Activated CD4-positive, alpha-beta T cell treated with anti-CD3 and anti-CD28 coated beads for 1 hour (primary cell): ENCODE data around the gene NIPBL.
"Not testable (repeated sequence)": the region's sequence is repeated elsewhere in the genome, so short reads cannot be mapped to it uniquely, and the experiment has no call there.

Source experiments
- DNase-seq: peaks from one replicate; pipeline ENCODE4 v3.0.0-alpha.2; 2020

The NIPBL gene

DNA sequence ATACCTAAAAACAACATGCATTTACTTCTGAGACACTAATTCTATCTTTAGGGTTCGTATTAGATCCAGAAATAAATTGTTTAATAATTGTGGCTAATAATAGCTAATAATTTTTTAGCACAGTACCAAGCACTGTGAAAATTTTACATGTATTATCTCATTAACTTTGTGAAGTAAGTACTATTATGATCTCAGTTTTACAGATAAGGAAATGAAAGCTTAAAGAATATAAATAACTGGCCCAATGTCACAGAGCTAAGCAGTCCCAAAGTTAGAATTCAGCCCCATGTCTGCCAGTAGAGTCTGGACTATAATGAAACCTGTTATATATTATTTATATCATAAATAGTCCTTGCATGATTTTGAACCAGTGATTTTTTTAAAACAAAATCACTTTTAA lies 163.3 kb downstream of the NIPBL start:
- no peak for DNase-seq

DNA sequence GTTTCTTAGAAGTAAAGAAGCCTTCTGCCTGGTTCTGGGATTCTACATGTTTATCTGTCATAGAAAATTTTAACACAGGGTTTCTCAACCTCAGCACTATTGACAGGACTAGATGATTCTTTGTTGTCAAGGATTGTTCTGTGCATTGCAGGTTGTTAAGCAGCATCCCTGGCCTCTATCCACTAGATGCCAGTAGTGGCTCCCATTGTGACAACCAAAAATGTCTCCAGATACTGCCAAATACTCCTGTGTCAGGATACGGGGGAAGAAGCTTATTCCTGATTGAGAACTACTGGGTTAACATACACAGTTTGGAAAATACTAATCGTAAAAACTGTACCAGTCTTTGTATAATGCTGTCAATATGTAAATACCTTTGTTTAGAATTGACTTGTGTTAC lies 167.1 kb downstream of the NIPBL start:
- DNase-seq: no peak

GRCh38 chr5:37044120-37044519 lies 167.6 kb downstream of the NIPBL start:
- DNase-seq: no peak

DNA sequence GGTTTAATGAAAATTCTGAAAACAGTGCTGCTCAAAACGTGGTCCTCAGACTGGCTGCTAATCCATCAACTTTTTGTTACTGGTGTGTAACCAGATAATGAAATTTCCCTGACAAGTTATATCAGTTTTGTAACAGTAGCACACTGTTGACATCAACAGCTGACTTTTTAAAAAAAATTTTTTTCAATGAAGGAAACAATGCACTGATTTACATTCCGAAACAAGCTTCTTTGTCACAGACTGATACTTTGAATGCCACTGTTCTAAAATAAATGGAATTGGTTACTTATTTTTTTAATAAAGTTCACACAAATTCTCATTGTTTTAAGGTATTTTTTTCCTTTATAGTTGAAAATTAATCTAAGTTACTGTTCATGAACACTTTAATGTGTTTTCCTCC lies 169.1 kb downstream of the NIPBL start:
- DNase-seq: no peak

DNA sequence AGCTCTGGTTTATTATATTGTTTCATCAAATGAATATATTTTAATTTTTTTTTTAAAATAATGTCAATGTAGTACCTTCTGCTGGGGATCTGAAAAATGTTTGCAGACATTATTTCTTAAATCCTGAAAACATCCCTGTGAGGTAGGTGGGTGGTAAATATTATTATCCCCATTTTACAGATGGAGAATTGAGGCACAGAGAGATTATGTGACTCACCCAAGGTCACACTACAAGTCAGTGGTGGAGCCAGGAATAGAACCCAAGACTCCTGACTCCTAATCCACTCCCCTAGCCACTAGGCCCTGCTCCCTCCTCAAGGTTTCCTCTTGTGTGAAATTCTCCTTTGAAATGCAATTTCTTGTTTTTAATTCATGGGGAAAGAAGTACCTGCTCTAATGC lies 171.4 kb downstream of the NIPBL start:
- no peak for DNase-seq

DNA sequence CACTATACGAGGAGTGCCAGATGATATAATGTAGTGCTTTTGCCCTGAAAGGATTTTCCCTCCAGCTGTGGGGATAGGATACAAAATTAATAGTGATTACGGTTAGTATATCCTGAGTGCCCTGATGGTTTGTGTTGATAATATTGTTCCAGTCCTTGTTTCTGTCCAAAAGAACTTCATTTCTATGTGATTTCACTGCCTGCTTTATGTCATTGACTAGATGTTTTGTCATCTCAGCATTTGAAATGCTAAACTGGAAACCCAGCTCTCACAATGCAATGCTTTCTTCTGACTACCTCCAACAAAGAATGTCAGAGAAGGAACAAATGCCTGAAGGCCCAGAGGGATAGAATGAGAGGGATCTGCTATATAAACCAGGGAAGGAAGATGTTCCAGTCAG lies 177.8 kb downstream of the NIPBL start:
- no peak for DNase-seq

DNA sequence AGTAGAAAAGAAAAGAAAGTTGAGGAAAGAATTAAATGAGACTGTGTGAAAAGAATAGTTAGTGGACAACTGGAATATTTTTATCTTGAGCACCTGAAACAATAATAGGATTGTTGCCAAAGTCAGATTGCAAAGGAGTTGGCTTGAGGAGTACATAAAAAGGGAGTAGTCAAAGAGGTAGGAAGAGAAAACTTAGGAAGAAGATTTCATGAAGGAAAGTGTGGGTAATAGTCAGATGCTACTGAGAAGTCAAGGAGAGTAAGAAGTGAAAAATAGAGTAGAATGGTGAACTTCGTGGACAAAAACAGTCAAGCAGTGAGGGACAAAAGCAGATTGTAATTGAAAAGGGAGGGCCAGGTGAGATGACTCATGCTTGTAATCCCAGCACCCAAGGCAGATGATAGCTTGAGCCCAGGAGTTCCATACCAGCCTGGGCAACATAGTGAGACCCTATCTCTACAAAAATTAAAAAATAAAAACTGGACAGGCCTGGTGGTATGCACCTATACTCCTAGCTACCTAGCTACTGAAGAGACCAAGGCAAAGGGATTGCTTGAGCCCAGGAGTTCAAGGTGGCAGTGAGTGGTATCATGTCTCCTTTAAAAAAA lies 178.9 kb downstream of the NIPBL start:
- DNase-seq: no peak

DNA sequence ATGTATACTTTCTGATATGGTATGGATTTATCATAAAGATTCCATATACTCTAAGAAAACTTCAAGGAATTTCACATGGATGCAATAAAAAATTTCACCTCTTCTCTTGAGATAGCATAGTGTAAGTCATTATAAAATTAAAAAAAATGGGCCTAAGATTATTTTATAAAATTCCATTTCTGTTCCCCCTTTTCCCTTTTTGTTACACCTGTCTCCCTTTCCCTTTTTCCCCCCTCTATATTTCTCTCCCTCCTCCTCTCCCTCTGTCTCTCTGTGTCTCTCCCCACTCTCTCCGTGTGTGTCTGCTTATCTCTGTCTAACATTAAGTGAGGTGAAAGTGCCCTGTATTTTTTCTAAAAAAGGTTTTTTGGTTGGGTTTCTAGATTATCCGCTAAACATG lies 180.2 kb downstream of the NIPBL start:
- DNase-seq: no peak

- no peak for DNase-seq
These were observed 183.5 kb downstream of the NIPBL start for GRCh38 chr5:37060030-37060429.

DNA sequence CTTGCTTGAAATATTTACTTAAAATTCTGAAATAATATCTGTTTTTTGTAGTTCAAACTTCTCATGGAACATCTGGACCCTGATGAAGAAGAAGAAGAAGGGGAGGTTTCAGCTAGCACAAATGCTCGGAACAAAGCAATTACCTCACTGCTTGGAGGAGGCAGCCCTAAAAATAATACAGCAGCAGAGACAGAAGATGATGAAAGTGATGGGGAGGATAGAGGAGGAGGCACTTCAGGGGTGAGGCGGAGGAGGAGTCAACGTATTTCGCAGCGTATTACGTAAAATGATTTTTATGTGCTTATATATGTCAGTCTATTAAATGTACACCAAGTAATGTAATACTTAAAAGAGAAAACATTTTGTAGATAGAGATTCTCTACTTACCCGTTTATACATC lies 187.2 kb downstream of the NIPBL start:
- DNase-seq: no peak

DNA sequence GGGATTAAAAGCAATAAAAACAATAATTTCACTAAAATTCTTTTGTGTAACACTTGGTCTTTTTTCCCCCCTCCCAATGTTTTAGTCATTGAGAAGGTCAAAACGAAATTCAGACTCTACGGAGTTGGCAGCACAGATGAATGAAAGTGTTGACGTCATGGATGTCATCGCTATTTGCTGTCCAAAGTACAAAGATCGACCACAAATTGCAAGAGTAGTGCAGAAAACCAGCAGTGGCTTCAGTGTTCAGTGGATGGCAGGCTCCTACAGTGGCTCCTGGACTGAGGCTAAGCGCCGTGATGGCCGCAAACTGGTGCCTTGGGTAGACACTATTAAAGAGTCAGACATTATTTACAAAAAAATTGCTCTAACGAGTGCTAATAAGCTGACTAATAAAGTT lies 187.9 kb downstream of the NIPBL start:
- DNase-seq: no peak

- no peak for DNase-seq
These were observed 194.9 kb downstream of the NIPBL start for GRCh38 chr5:37071487-37071886.

- DNase-seq: no peak
These were observed 195.5 kb downstream of the NIPBL start for GRCh38 chr5:37071901-37072581.

DNA sequence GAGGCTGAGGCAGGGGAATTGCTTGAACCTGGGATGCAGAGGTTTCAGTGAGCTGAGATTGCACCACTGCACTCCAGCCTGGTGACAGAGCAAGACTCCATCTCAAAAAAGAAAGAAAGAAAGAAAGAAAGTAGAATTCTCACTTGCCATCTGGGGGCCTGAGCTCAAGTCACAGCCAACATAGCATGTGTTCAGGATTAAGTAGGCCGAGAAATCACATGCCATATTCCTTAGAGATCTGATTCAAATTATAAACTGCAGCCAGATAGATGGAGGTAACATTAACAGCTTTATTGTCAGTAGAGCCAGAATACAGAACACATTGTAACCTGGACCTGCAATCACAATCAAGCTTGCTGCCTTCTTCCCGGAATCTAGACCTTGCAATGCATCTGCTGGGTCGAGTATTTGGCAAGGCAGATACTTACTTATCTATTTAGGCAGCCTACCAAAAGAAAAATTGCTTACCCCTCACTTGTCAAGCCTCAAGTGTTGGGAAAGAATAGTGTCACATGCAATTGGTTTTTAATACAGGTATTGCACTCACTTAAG lies 198.9 kb downstream of the NIPBL start:
- DNase-seq: no peak

- DNase-seq: no peak
These were observed 200.6 kb downstream of the NIPBL start for GRCh38 chr5:37077146-37077545.

DNA sequence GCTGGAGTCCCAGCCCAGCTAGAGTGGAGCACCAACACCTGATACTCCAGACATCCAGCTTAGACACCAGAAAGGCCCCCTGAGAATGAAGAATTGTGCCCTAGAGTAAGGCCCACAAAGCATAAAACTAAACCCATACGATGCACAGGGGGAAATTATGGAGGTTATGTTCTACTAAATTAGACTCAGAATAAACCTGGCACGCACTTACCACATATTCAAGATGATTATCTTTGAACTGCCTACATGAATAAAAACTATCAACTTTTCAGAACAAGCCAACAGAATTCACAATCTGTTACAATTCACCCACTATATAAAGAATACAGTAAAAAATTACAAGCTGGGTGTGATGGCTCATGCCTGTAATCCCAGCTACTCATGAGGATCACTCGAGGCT lies 204.1 kb downstream of the NIPBL start:
- DNase-seq: no peak

DNA sequence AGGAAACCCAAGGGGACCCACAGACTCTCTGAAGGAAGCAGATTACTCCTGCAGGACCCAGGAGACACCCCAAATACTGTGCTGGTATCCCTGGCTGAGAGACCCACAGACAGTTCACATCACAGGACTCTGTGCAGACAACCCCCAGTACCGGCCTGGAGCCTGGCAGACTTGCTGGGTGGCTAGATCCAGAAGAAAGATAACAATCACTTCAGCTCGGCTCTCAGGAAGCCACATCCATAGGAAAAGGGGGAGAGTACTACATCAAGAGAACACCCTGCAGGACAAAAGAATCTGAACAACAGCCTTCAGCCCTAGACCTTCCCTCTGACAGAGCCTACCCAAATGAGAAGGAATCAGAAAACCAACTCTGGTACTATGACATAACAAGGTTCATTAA lies 206.4 kb downstream of the NIPBL start:
- not testable (repeated sequence) for DNase-seq

- not testable (repeated sequence) for DNase-seq
These were observed 209.5 kb downstream of the NIPBL start for GRCh38 chr5:37086026-37086425.

- no peak for DNase-seq
These were observed 210.1 kb downstream of the NIPBL start for GRCh38 chr5:37086466-37087173.

DNA sequence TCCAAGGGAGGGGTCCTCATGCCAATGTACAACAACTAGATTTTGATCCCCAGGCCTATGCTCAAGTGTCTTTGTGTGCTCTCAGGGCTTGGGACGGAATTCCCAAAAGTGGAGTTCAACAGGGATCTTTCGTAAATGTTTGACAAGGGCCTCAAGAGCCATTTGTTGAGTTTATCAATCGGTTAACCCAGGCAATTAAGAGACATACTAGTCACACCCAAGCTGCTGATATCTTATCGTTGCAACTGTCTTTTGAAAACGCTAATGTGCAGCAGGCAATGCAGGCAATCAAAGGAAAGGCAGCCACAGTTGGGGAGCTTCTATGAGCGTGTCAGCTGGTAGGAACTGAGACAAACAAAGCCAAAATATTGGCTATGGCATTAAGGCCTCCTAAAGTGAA lies 211.4 kb downstream of the NIPBL start:
- no peak for DNase-seq

DNA sequence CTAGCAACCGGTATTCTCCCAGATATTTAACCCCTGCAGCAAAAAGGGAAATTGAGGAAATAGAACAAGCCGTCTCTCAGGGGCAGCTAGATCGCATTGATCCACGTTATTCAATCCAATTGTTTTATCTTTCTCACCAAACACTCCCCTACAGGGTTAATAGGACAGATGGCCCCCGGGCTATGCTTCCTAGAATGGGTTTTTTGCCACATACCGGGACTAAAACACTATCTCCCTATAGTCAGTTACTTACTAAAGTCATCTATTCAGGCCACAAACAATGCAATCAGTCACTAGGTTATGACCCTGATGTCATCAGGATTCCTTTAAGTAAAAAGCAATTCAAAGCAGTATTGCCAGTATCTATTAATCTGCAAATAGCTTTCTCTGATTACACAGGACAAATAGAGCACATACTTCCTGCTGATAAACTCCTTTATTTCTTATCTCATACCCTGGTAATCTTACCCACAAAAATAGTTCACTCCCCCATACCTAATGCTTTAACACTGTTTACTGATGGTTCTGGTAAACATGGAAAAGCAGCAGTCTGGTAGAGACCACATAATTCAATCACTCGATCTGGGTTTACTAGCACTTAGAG lies 213.7 kb downstream of the NIPBL start:
- DNase-seq: no peak

DNA sequence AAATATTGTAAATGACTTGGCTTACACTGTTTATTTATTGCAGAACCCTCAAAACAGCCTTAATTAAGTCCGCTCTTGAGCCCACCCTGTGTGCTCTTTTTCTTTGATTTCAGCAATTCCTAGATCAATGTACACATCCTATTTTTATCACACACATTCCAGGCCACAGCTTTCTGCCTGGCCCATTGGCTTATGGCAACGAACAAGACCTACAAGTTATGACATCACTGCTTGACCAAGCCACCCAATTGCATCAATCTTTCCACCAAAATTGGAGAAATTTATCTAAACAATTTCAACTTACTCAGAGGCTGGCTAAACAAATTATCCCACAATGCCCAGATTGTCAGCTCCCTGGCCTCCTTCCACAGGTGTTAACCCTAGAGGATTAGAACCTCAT lies 214.2 kb downstream of the NIPBL start:
- no peak for DNase-seq

DNA sequence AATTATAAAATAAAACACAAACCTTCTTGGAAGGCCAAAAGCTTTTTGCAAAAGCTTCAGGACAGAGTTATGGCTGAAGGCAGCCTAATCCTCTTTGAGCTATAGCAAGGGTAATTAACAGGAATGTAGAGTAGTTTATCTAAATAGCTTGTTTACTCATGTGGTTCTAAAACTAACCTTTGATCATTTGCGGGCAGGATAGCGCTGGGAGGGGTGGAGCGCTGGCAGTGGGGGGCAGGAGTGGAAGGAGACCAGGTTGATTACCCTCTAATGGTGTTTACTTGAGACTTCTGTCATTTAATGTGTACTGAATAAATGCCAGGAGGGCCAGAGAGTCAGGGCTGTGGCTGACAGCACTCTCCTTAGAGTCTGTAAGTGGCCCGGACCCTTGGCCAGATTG lies 217.2 kb downstream of the NIPBL start:
- not testable (repeated sequence) for DNase-seq

DNA sequence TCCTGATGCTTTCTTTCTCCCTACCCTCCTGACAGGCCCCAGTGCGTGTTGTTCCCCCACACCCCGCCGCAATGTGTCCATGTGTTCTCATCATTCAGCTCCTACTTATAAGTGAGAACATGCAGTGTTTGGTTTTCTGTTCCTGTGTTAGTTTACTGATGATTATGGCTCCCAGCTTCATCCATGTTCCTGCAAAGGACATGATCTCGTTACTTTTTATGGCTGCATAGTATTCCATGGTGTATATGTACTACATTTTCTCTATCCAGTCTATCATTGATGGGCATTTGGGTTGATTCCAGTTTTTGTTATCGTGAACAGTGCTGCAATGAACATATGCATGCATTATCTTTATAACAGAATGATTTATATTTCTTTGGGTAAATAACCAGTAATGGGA lies 222.7 kb downstream of the NIPBL start:
- DNase-seq: not testable (repeated sequence)
